ENCODE results near the gene RPS6KC1. TPM values are rescaled to one million over a fixed set of nuclear protein-coding genes. Genes with fewer than 3 reads are reported as not detected.

RPS6KC1 gene
- total and polyA plus RNA-seq, 4 donors: 2.9 to 41.6 (median 11.1) TPM

- H3K9me3 ChIP-seq (ENCODE audit: control insufficient read depth in 4 of 4, insufficient read depth in 3 of 4, low read length in 3 of 4): no peaks in the 10 kb centered on the region
- DNase-seq (no peak), ATAC-seq (ENCODE audit: insufficient read depth, low FRiP score) (no peak)
- H3K27me3 ChIP-seq (ENCODE audit: control insufficient read depth in 3 of 3, insufficient read depth in 3 of 3, low read length in 2 of 3): no peaks in the 10 kb centered on the region
- no peak overlapping the region for H3K9ac ChIP-seq (ENCODE audit: insufficient read depth in 1 of 2, low read length in 2 of 2)
- WGBS, 2 donors: 86 to 89% methylated on average over 5 of the region's 5 CpGs
- H3K36me3 ChIP-seq (ENCODE audit: control insufficient read depth in 4 of 4, insufficient read depth in 4 of 4, low read length in 4 of 4): peaks cover 0 to 4% (median 1%) of the 10 kb centered on the region in 4 donors
- no peak overlapping the region for H3K27ac ChIP-seq (ENCODE audit: low read depth in 1 of 2, low read length in 1 of 2)
- H3K4me3 ChIP-seq: no peak overlapping the region
- TF ChIP-seq CTCF (IDR thresholded peaks at IDR 0.05; ENCODE audit: control extremely low read depth, extremely low read depth): no peak
- peaks cover 0 to 3% (median 0%) of the 10 kb centered on the region in 5 donors for H3K4me1 ChIP-seq (ENCODE audit: control insufficient read depth in 5 of 5, insufficient read depth in 5 of 5, low read length in 5 of 5)
These were observed 85.3 kb downstream of the RPS6KC1 start for GRCh38 chr1:213136190-213136917.

GRCh38 chr1:213138391-213138790 is 87.3 kb downstream of the RPS6KC1 start:
- no peaks in the 10 kb centered on the region for H3K9me3 ChIP-seq (ENCODE audit: control insufficient read depth in 4 of 4, insufficient read depth in 3 of 4, low read length in 3 of 4)
- peaks cover 0 to 4% (median 1%) of the 10 kb centered on the region in 4 donors for H3K36me3 ChIP-seq (ENCODE audit: control insufficient read depth in 4 of 4, insufficient read depth in 4 of 4, low read length in 4 of 4)
- DNase-seq (no peak), ATAC-seq (ENCODE audit: insufficient read depth, low FRiP score) (no peak)
- no peaks in the 10 kb centered on the region for H3K27me3 ChIP-seq (ENCODE audit: control insufficient read depth in 3 of 3, insufficient read depth in 3 of 3, low read length in 2 of 3)
- no peak for TF ChIP-seq CTCF (IDR thresholded peaks at IDR 0.05; ENCODE audit: control extremely low read depth, extremely low read depth)
- H3K27ac ChIP-seq (ENCODE audit: low read depth in 1 of 2, low read length in 1 of 2): no peak overlapping the region
- no peak overlapping the region for H3K4me3 ChIP-seq
- H3K9ac ChIP-seq (ENCODE audit: insufficient read depth in 1 of 2, low read length in 2 of 2): no peak overlapping the region
- WGBS, 2 donors: 87 to 92% methylated on average over 4 of the region's 4 CpGs
- peaks cover 0 to 3% (median 0%) of the 10 kb centered on the region in 5 donors for H3K4me1 ChIP-seq (ENCODE audit: control insufficient read depth in 5 of 5, insufficient read depth in 5 of 5, low read length in 5 of 5)

- DNase-seq: no peak
- Histone ChIP-seq H3K27ac (ENCODE audit: low read depth in 1 of 2, low read length in 1 of 2) (no peak overlapping the region), H3K9me3 (ENCODE audit: control insufficient read depth in 4 of 4, insufficient read depth in 3 of 4, low read length in 3 of 4) (no peaks in the 10 kb centered on the region), H3K36me3 (ENCODE audit: control insufficient read depth in 4 of 4, insufficient read depth in 4 of 4, low read length in 4 of 4) (peaks cover 0 to 7% (median 4%) of the 10 kb centered on the region in 4 donors), H3K27me3 (ENCODE audit: control insufficient read depth in 3 of 3, insufficient read depth in 3 of 3, low read length in 2 of 3) (no peaks in the 10 kb centered on the region), H3K4me3 (no peak overlapping the region), H3K9ac (ENCODE audit: insufficient read depth in 1 of 2, low read length in 2 of 2) (no peak overlapping the region), H3K4me1 (ENCODE audit: control insufficient read depth in 5 of 5, insufficient read depth in 5 of 5, low read length in 5 of 5) (peaks cover 0 to 3% (median 0%) of the 10 kb centered on the region in 5 donors)
- WGBS, 2 donors: 76 to 84% methylated on average over 1 of the region's 1 CpG
- no peak for TF ChIP-seq CTCF (IDR thresholded peaks at IDR 0.05; ENCODE audit: control extremely low read depth, extremely low read depth)
- no peak for ATAC-seq (ENCODE audit: insufficient read depth, low FRiP score)
These were observed 87.9 kb downstream of the RPS6KC1 start for GRCh38 chr1:213138892-213139291.
